KMS-11 (cell line): ENCODE results near the gene GASK1A.
"Not testable (repeated sequence)": the region's sequence is repeated elsewhere in the genome, so short reads cannot be mapped to it uniquely, and the experiment has no call there.

Experiments
- H2AFZ ChIP-seq: fragments of 200-600 bp; sonication (generic); 2 replicates; pipeline ENCODE4 v1.6.1; 2016; ENCODE audit warnings: antibody characterized with exemption, mixed run types, low read depth
- H3K27ac ChIP-seq: fragments of 200-600 bp; sonication (generic); 2 replicates; pipeline ENCODE4 v1.6.1; 2016; ENCODE audit warnings: mild to moderate bottlenecking, mixed run types
- H3K27me3 ChIP-seq: fragments of 200-600 bp; sonication (generic); 2 replicates; pipeline ENCODE4 v1.6.1; 2017; ENCODE audit warnings: mild to moderate bottlenecking, low read depth, mixed run types, moderate library complexity; ENCODE audit not compliant: insufficient read depth
- H3K36me3 ChIP-seq: fragments of 200-600 bp; sonication (generic); 2 replicates; pipeline ENCODE4 v1.6.1; 2017; ENCODE audit warnings: mild to moderate bottlenecking, mixed run types; ENCODE audit not compliant: insufficient read depth
- H3K4me1 ChIP-seq: fragments of 200-600 bp; sonication (generic); 2 replicates; pipeline ENCODE4 v1.6.1; 2016; ENCODE audit warnings: mild to moderate bottlenecking, low read depth, mixed run types; ENCODE audit not compliant: poor library complexity, severe bottlenecking
- H3K4me2 ChIP-seq: fragments of 200-600 bp; sonication (generic); 2 replicates; pipeline ENCODE4 v1.7.0; 2016; ENCODE audit warnings: mild to moderate bottlenecking, mixed run types
- H3K4me3 ChIP-seq: fragments of 200-600 bp; sonication (generic); IDR thresholded peaks from 2 replicates; pipeline ENCODE4 v1.6.1; 2017; ENCODE audit warnings: low read depth, low read length, mixed read lengths; ENCODE audit not compliant: insufficient read depth
- H3K79me2 ChIP-seq: fragments of 200-600 bp; sonication (generic); 2 replicates; pipeline ENCODE4 v1.6.1; 2016; ENCODE audit warnings: low read depth, mixed run types; ENCODE audit not compliant: insufficient read depth
- H3K9ac ChIP-seq: fragments of 200-600 bp; sonication (generic); 2 replicates; pipeline ENCODE4 v1.6.1; 2016; ENCODE audit warnings: mild to moderate bottlenecking, mixed run types
- H4K20me1 ChIP-seq: fragments of 200-600 bp; sonication (generic); 2 replicates; pipeline ENCODE4 v1.6.1; 2016; ENCODE audit warnings: mild to moderate bottlenecking, mixed run types; ENCODE audit not compliant: insufficient read depth
- TF ChIP-seq, protein P1 (sequence below): fragments of 200-600 bp; sonication (generic); conservative IDR thresholded peaks from 2 replicates; pipeline ENCODE4 v1.6.1; 2017; ENCODE audit warnings: low read depth, mild to moderate bottlenecking, antibody characterized with exemption, low read length, moderate library complexity, mixed read lengths

Gene GASK1A

DNA sequence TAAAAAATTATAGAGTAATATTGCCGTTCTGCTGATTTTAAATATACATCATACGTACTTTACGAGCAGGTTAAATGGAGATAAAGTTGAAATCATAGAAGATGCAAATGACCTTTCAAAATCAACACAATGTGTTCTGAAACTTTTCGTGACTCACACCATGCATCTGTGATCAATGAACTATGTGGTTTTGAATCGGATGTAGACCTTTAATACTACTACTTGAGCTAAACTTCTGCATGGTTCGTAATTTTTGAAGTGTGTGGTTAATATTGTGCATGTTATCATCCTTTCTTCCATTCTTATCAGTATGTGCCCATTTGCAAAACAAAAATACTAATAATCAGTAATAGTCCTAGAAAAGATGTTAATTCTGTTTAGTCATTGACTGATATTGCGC lies 58.9 kb downstream of the GASK1A start:
- Histone ChIP-seq H3K79me2 (no peaks in the 10 kb centered on the region), H2AFZ (no peak overlapping the region), H3K27ac (no peak overlapping the region), H3K4me2 (no peak overlapping the region), H3K27me3 (no peaks in the 10 kb centered on the region), H3K4me1 (no peaks in the 10 kb centered on the region), H4K20me1 (no peaks in the 10 kb centered on the region), H3K4me3 (no peak overlapping the region), H3K9ac (no peak overlapping the region), H3K36me3 (no peaks in the 10 kb centered on the region)
- TF ChIP-seq, protein P1, sequence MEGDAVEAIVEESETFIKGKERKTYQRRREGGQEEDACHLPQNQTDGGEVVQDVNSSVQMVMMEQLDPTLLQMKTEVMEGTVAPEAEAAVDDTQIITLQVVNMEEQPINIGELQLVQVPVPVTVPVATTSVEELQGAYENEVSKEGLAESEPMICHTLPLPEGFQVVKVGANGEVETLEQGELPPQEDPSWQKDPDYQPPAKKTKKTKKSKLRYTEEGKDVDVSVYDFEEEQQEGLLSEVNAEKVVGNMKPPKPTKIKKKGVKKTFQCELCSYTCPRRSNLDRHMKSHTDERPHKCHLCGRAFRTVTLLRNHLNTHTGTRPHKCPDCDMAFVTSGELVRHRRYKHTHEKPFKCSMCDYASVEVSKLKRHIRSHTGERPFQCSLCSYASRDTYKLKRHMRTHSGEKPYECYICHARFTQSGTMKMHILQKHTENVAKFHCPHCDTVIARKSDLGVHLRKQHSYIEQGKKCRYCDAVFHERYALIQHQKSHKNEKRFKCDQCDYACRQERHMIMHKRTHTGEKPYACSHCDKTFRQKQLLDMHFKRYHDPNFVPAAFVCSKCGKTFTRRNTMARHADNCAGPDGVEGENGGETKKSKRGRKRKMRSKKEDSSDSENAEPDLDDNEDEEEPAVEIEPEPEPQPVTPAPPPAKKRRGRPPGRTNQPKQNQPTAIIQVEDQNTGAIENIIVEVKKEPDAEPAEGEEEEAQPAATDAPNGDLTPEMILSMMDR = no peak

DNA sequence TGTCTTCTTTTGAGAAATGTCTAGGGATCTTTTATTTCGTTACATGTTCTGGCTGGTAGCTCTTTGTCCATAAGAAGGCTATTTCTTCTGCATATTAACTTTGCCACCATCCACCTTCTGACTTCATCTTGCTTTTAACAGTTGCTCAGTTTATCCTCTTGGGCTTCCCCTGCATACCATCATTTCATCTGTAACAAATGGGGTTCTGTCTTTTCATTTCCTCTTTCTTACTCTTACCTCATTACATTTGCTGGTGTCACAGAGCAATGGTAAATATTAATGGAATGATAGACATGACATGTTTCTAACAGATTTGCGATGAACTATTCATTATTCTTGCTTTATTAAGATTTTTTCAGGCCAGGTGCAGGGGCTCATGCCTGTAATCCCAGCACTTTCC lies 62.4 kb downstream of the GASK1A start:
- H3K9ac ChIP-seq = no peak overlapping the region
- no peak overlapping the region for H3K4me3 ChIP-seq
- H3K4me2 ChIP-seq = no peak overlapping the region
- H3K27ac ChIP-seq = no peak overlapping the region
- no peaks in the 10 kb centered on the region for H3K4me1 ChIP-seq
- no peaks in the 10 kb centered on the region for H3K79me2 ChIP-seq
- no peaks in the 10 kb centered on the region for H4K20me1 ChIP-seq
- H3K27me3 ChIP-seq = no peaks in the 10 kb centered on the region
- H3K36me3 ChIP-seq = no peaks in the 10 kb centered on the region
- H2AFZ ChIP-seq = no peak overlapping the region
- TF ChIP-seq, protein P1 = no peak

DNA sequence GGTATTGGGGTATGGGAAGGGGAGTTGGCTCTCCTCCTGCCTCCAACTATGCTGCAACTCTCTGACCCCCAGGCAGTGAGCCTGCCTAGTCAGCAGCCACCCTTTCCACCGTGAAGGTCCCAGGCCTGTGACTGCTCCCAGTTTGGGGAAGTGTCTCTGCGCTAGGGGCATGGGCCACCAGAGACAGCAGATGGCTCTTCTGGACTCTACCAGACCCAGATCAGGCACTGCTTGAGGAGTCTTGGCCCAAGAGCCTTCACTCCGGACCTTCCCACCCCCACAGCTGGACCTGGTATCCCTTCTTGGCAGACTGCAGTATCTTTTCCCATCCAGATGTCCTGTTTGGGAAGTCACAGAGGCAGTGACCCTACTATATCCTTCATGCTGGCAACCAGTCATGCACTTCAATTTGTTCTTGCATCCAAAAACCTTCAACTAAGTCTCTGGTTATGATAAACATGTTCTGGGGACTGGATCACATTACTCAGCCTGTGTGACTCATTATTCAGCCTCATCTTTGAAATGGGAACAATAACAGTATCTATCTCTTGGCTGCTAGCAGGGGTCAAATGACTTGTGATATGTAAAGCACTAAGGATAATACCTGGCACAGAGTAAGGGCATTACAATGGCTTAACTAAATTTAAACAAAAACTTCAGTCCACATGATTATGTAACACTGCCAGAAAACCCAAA lies 64.1 kb downstream of the GASK1A start:
- H3K79me2 ChIP-seq = no peaks in the 10 kb centered on the region
- no peaks in the 10 kb centered on the region for H3K27me3 ChIP-seq
- no peaks in the 10 kb centered on the region for H3K4me1 ChIP-seq
- no peaks in the 10 kb centered on the region for H4K20me1 ChIP-seq
- H3K27ac ChIP-seq = no peak overlapping the region
- no peaks in the 10 kb centered on the region for H3K36me3 ChIP-seq
- H3K9ac ChIP-seq = no peak overlapping the region
- no peak overlapping the region for H3K4me2 ChIP-seq
- TF ChIP-seq, protein P1 = no peak
- H2AFZ ChIP-seq = no peak overlapping the region
- no peak overlapping the region for H3K4me3 ChIP-seq

DNA sequence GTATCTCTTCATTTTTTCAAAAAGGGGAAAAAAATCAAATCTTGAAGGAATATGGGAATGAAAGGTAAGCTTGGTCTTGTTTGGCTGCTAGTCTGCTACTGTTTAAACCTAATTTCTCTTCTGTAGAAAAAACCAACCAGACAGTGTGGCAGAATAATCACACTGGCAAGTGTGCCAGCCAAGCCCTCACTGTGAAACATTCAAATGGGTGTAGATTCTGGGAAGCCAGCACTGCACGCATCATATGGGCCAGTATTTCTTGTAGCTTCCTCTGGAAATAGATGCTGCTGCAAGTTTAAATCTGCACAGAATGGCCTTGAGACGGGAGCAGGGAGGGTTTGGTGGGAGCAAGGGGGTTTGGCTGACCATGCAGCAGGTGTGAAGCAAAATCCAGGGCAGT lies 64.7 kb downstream of the GASK1A start:
- Histone ChIP-seq H3K4me1 (no peaks in the 10 kb centered on the region), H2AFZ (no peak overlapping the region), H4K20me1 (no peaks in the 10 kb centered on the region), H3K9ac (no peak overlapping the region), H3K79me2 (no peaks in the 10 kb centered on the region), H3K27ac (no peak overlapping the region), H3K27me3 (no peaks in the 10 kb centered on the region), H3K4me2 (no peak overlapping the region), H3K4me3 (no peak overlapping the region), H3K36me3 (no peaks in the 10 kb centered on the region)
- TF ChIP-seq, protein P1 = no peak

DNA sequence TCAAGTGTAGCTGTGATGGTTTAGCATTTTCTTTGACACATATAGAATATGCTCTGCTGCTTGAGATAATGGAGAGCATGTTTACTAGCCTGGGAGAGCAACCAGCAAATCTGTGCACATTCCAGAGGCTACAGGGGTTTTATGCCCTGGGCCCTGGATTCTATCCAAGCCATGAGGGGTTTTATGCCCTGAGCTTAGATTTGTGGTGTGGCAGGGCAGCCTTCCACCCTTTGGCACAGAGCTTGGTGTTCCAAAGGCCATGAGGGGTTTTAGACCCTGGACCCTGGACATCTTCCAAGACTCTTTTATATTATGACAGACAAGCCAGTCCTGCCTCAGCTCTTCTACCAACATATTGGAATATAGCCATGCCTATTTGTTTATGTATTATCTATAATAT lies 66.0 kb downstream of the GASK1A start:
- H3K27ac ChIP-seq, H3K9ac ChIP-seq, H3K4me2 ChIP-seq, H3K27me3 ChIP-seq, H3K36me3 ChIP-seq, H2AFZ ChIP-seq, H3K4me3 ChIP-seq, H3K79me2 ChIP-seq, H4K20me1 ChIP-seq, H3K4me1 ChIP-seq: not testable (repeated sequence)
